ENCODE measurements around the gene WFDC5. TPM values are rescaled to one million over a fixed set of nuclear protein-coding genes. Genes with fewer than 3 reads are reported as not detected.

WFDC5 gene
- total and polyA plus RNA-seq, 4 donors: not detected

GRCh38 chr20:45082468-45082867, 32.5 kb downstream of the WFDC5 start:
- no peak overlapping the region for H3K27ac ChIP-seq (ENCODE audit: low read depth in 1 of 2, low read length in 2 of 2)
- H3K27me3 ChIP-seq (ENCODE audit: control insufficient read depth in 4 of 4, insufficient read depth in 4 of 4, low read length in 3 of 4): no peaks in the 10 kb centered on the region
- H3K9me3 ChIP-seq (ENCODE audit: control insufficient read depth in 4 of 4, low read length in 3 of 4): no peaks in the 10 kb centered on the region
- 97% methylated on average over 3 of the region's 3 CpGs for WGBS
- H3K4me1 ChIP-seq (ENCODE audit: control insufficient read depth in 4 of 4, insufficient read depth in 4 of 4, low read length in 3 of 4): peaks cover 0 to 5% (median 4%) of the 10 kb centered on the region in 4 donors
- no peak for DNase-seq (ENCODE audit: low spot score)
- TF ChIP-seq NR2F2 (IDR thresholded peaks at IDR 0.05): no peak
- no peak for TF ChIP-seq RAD21 (IDR thresholded peaks at IDR 0.05)
- no peak for TF ChIP-seq ATF3 (IDR thresholded peaks at IDR 0.05)
- TF ChIP-seq REST (IDR thresholded peaks at IDR 0.05): no peak
- no peak for TF ChIP-seq FOXA1 (IDR thresholded peaks at IDR 0.05)
- TF ChIP-seq HNF4A (conservative IDR thresholded peaks at IDR 0.05): no peak
- TF ChIP-seq SP1 (IDR thresholded peaks at IDR 0.05): no peak
- TF ChIP-seq TAF1 (conservative IDR thresholded peaks at IDR 0.05): no peak
- TF ChIP-seq, protein P1, sequence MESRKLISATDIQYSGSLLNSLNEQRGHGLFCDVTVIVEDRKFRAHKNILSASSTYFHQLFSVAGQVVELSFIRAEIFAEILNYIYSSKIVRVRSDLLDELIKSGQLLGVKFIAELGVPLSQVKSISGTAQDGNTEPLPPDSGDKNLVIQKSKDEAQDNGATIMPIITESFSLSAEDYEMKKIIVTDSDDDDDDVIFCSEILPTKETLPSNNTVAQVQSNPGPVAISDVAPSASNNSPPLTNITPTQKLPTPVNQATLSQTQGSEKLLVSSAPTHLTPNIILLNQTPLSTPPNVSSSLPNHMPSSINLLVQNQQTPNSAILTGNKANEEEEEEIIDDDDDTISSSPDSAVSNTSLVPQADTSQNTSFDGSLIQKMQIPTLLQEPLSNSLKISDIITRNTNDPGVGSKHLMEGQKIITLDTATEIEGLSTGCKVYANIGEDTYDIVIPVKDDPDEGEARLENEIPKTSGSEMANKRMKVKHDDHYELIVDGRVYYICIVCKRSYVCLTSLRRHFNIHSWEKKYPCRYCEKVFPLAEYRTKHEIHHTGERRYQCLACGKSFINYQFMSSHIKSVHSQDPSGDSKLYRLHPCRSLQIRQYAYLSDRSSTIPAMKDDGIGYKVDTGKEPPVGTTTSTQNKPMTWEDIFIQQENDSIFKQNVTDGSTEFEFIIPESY (IDR thresholded peaks at IDR 0.05): no peak
- TF ChIP-seq FOXA2 (IDR thresholded peaks at IDR 0.05): no peak
- TF ChIP-seq HNF4G (IDR thresholded peaks at IDR 0.05): no peak
- TF ChIP-seq RXRA (IDR thresholded peaks at IDR 0.05): no peak
- TF ChIP-seq EGR1 (IDR thresholded peaks at IDR 0.05; ENCODE audit: low read depth in 2 of 2): no peak
- no peak for TF ChIP-seq YY1 (IDR thresholded peaks at IDR 0.05)
- TF ChIP-seq, protein P2, sequence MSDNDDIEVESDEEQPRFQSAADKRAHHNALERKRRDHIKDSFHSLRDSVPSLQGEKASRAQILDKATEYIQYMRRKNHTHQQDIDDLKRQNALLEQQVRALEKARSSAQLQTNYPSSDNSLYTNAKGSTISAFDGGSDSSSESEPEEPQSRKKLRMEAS (IDR thresholded peaks at IDR 0.05): no peak
- TF ChIP-seq GABPA (IDR thresholded peaks at IDR 0.05 in 1 of 2, conservative IDR thresholded peaks at IDR 0.05 in 1 of 2): no peak
- TF ChIP-seq JUND (IDR thresholded peaks at IDR 0.05): no peak
- TF ChIP-seq CTCF (IDR thresholded peaks at IDR 0.05; ENCODE audit: low read depth, low read length, missing input control): no peak
- H3K36me3 ChIP-seq (ENCODE audit: control insufficient read depth in 4 of 4, insufficient read depth in 3 of 4, low read depth in 1 of 4, low read length in 3 of 4): peaks cover 0 to 8% (median 3%) of the 10 kb centered on the region in 4 donors
- H3K9ac ChIP-seq (ENCODE audit: low read depth in 1 of 2, low read length in 2 of 2): no peak overlapping the region
- H3K4me3 ChIP-seq (ENCODE audit: low read depth in 1 of 3, low read length in 3 of 3): no peak overlapping the region
